Measurements from ENCODE around the gene TNFSF12. TPM values are rescaled to one million over a fixed set of nuclear protein-coding genes. Genes with fewer than 3 reads are reported as not detected.

The TNFSF12 gene
- total RNA-seq, 1 experiment from 2014 or later, result 7.1 TPM

DNA sequence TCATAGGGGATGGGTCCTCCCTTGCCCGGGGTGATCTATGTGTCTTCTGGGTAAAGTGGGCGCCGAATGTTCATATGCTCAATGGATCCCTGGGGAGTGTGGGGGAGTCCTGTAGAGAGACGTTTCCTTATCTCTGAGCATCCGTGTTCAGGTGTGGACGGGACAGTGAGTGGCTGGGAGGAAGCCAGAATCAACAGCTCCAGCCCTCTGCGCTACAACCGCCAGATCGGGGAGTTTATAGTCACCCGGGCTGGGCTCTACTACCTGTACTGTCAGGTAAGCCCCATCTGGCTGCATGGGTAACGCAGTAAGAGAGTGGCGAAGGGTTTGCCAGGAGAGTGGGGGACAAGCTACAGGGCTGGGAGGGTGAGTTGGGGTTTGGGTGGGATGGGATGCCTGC lies 7.8 kb downstream of the TNFSF12 start:
- H2AFZ ChIP-seq (ENCODE audit: low read length), result no peak overlapping the region
- no peak overlapping the region for H3K14ac ChIP-seq (ENCODE audit: insufficient read depth, low read length)
- H3K27ac ChIP-seq (ENCODE audit: insufficient read length, low read depth, low read length), result no peak overlapping the region
- H3K4me2 ChIP-seq (ENCODE audit: insufficient read depth, insufficient read length, low read length), result no peak overlapping the region
- H3T11ph ChIP-seq (ENCODE audit: low read length), result no peak overlapping the region
- Mint-ChIP-seq H3K4me3 (no peak overlapping the region), H3K4me1 (peaks cover 37 to 54% of the 10 kb centered on the region in 2 experiments), H3K9me3 (no peaks in the 10 kb centered on the region), H3K36me3 (ENCODE audit: insufficient read depth in 1 of 3, low read depth in 3 of 3) (no peaks in the 10 kb centered on the region), H3K27me3 (ENCODE audit: low read depth) (peaks cover 5% of the 10 kb centered on the region; the same call in 1 of the 2 replicates), H3K27ac (no peak overlapping the region)
- H4K20me1 ChIP-seq (ENCODE audit: control insufficient read depth, insufficient read depth, insufficient read length), result no peaks in the 10 kb centered on the region
- no peak for DNase-seq
- no peak overlapping the region for H2BK12ac ChIP-seq (ENCODE audit: insufficient read length, low read depth, low read length)
- H4K91ac ChIP-seq (ENCODE audit: insufficient read length, low read depth, low read length), result no peak overlapping the region
- H3K56ac ChIP-seq (ENCODE audit: insufficient read length, low read depth, low read length), result no peak overlapping the region
- no peaks in the 10 kb centered on the region for H3K9me3 ChIP-seq (ENCODE audit: control insufficient read depth, low read depth, low read length)
- H4K8ac ChIP-seq (replicated peaks; ENCODE audit: insufficient read length, low read depth, low read length), result no peak overlapping the region
- H3K4ac ChIP-seq (ENCODE audit: low read depth, low read length), result no peak overlapping the region
- no peak overlapping the region for H2BK20ac ChIP-seq (ENCODE audit: low read depth, low read length, poor library complexity, severe bottlenecking)
- no peak overlapping the region for H2BK15ac ChIP-seq (ENCODE audit: low read depth, low read length)
- no peaks in the 10 kb centered on the region for H3K27me3 ChIP-seq (ENCODE audit: insufficient read depth, low read length)
- H3K79me2 ChIP-seq (ENCODE audit: insufficient read depth, low read length), result no peaks in the 10 kb centered on the region
- H2AK5ac ChIP-seq (ENCODE audit: insufficient read length, low read length), result no peak overlapping the region
- no peak overlapping the region for H4K5ac ChIP-seq (ENCODE audit: insufficient read length, low read depth, low read length)
- H3K23me2 ChIP-seq (ENCODE audit: insufficient read length, low read depth, low read length, poor library complexity, severe bottlenecking), result peaks cover 6% of the 10 kb centered on the region
- no peaks in the 10 kb centered on the region for H3K79me1 ChIP-seq (ENCODE audit: insufficient read depth, low read depth, low read length, poor library complexity, severe bottlenecking)
- H3K23ac ChIP-seq (ENCODE audit: insufficient read length, low read depth, low read length), result no peak overlapping the region
- no CpG with 5 or more reads among the region's 12 CpGs for WGBS (ENCODE audit: extremely low coverage, insufficient read length, low lambda C conversion rate)
- TF ChIP-seq, protein P1, sequence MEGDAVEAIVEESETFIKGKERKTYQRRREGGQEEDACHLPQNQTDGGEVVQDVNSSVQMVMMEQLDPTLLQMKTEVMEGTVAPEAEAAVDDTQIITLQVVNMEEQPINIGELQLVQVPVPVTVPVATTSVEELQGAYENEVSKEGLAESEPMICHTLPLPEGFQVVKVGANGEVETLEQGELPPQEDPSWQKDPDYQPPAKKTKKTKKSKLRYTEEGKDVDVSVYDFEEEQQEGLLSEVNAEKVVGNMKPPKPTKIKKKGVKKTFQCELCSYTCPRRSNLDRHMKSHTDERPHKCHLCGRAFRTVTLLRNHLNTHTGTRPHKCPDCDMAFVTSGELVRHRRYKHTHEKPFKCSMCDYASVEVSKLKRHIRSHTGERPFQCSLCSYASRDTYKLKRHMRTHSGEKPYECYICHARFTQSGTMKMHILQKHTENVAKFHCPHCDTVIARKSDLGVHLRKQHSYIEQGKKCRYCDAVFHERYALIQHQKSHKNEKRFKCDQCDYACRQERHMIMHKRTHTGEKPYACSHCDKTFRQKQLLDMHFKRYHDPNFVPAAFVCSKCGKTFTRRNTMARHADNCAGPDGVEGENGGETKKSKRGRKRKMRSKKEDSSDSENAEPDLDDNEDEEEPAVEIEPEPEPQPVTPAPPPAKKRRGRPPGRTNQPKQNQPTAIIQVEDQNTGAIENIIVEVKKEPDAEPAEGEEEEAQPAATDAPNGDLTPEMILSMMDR (conservative IDR thresholded peaks at IDR 0.05), result no peak
- 0 out of 2 replicates have a peak, but pooled peaks cover 2% of the 10 kb centered on the region for H3K4me1 ChIP-seq (ENCODE audit: insufficient read depth, low read length)
- H2BK120ac ChIP-seq (ENCODE audit: low read depth, low read length, poor library complexity, severe bottlenecking), result no peak overlapping the region
- no peak overlapping the region for H3K9ac ChIP-seq (ENCODE audit: extremely low read depth, insufficient read length, low read length)
- no peak overlapping the region for H3K18ac ChIP-seq (ENCODE audit: insufficient read length, low read depth, low read length)
- H2BK5ac ChIP-seq (ENCODE audit: insufficient read length, low read length), result no peak overlapping the region

Measured in H9 (cell line).